GM19468 (cell line): ENCODE results near the gene TOP1.
A peak's percentile ranks its signal among the peaks of the same experiment; 100 is the strongest.

ENCODE experiments used
- ATAC-seq: cut with Tn5 transposase; IDR thresholded peaks from one replicate; pipeline ENCODE4 v1.9.1; 2021; ENCODE audit warnings: mild to moderate bottlenecking, moderate library complexity, moderate number of reproducible peaks; ENCODE audit not compliant: unreplicated experiment; ENCODE audit errors: extremely low read depth

The TOP1 gene

DNA sequence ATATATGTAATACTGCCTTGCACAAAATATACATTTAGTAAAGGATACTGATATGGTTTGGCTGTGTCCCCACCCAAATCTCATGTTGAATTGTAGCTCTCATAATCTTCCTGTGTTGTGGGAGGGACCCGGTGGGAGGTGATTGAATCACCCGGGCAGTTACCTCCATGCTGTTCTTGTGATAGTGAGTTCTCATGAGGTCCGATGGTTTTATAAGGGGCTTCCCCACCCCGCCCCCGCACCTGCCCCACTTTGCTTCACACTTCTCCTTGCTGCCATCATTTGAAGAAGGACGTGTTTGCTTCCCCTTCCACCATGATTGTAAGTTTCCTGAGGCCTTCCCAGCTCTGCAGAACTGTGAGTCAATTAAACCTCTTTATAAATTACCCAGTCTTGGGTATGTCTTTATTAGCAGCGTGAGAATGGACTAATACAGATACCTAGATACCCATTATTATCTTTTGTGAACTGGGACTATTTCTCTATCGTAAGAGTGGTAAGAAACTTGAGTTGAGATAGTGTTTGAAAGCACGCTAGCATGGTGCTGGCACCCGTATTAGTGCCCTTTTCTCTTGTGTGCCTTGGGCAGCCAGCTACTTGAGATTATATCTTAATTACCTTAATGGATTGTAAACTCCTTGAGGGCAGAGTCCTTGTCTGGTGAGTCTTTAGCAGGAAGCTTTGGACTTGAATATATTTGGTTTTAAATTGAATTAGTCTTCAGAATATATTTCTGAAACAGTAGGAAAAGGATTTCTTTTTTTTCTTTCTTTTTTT is 25.6 kb downstream of the TOP1 start:
- no peak for ATAC-seq

DNA sequence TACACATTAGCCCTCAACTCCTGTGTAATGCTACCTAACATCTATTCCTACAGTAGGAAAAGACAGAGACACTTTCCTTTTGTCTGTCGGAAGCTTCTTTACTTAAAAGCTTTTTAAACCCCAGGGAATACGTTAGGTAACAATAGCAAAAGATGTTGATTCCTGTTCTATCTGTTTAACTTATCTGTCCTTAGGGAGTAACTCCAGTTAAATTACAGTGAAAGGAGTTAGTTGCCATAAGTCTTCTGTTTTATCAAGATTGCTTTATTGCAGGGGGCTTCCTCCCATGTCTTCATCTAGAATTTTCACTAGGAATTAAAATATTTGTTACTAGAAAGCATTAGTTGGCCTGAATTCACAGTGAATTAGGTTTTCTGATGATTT is 26.2 kb downstream of the TOP1 start:
- ATAC-seq: no peak

DNA sequence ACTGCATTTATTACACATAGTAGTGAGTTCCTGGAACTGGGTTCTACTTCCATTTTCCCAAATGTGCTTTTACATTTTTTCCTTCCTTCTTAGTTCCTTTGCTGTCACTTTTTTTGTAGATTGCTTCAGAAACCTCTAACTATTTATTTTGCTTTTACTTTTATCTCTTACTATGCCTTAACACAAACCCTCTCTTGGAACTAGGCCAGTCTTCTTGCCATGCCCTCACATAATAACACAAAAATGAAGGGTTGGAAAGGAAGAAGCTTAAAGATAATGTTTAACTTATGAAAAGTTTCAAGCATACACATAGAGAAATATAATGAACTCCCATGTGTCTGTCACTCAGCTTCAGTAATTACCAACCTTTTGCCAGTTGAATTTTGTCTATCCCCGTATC is 27.1 kb downstream of the TOP1 start:
- no peak for ATAC-seq

DNA sequence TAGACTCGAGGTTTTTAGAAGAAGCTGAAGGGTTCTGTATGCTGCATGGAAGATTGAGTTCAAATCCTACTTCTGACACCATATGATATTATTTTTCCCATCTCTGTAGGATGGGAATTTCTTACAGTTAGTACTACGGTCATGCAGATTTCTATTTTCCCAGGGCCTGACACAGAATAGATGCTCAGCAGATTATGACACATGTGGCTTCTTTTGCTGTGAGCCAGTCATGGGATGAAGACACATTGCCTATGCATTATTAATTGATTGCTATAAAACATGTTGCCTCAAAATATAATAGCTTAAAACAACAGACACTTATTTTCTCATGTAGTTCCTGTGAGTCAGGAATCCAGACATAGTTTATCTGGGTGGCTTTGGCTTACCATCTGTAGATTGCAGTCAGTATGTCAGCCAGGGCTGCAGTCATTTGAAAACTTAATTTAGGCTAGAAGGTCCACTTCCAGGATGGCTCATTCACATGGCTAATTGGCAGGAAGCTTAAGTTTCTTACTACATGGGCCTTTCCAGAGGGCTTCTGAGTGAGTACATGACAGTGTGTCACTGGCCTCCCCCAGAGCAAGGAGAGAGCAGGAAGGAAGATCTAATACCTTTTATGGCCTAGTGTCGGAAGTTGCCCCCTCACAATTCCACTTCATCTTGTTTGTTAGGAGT is 29.5 kb downstream of the TOP1 start:
- ATAC-seq: no peak

DNA sequence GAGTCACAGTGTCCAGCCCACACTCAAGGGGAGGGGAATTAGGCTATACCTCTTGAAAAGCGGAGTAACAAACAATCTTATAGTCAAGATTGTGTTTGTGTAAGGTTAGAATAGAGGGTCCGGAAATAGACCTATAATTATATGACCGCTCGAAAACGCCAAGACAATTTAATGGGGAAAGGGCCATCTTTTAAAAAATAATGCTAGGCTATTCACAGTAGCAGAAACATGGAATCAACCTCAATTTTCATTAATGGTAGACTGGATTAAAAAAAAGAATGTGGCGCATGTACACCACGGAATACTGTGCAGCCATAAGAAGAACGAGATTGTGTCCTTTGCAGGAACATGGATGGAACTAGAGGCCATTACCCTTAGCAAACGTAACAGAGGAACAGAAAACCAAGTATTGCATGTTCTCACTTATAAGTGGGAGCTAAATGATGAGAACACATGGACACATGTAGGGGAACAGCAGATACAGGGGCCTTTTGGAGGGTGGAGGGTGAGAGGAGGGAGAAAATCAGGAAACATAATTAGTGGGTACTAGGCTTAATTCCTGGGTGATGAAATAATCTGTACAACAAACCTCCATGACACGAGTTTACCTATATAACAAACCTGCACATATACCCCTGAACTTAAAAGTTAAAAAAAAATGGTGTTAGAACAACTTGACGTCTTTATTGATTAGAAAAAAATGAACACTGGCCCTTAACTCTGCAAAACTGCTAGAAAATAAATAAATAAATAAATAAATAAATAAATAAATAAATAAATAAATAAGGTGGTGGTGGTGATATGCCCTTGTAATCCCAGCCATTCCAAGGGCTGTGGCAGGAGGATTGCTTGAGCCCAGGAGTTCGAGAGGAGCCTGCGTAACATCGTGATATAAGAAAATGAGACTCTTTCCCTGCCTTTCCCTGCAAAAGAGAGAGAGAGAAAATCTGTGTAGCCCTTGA is 30.3 kb downstream of the TOP1 start:
- no peak for ATAC-seq

DNA sequence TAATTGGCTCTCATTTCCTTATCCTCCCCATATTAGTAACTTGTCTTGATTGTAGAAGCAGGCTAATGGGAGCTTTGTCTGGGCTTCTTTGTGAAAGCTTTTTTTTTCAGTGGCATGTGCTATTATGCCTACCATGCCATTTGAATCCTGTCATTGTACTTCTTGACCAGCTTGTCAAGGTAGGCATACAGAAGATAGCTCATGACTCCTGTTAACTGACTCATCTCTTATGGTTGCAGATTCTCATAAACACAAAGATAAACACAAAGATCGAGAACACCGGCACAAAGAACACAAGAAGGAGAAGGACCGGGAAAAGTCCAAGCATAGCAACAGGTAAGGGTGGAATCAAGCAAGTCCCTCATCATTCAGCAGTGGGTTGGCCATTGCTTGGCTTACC is 32.5 kb downstream of the TOP1 start:
- no peak for ATAC-seq

DNA sequence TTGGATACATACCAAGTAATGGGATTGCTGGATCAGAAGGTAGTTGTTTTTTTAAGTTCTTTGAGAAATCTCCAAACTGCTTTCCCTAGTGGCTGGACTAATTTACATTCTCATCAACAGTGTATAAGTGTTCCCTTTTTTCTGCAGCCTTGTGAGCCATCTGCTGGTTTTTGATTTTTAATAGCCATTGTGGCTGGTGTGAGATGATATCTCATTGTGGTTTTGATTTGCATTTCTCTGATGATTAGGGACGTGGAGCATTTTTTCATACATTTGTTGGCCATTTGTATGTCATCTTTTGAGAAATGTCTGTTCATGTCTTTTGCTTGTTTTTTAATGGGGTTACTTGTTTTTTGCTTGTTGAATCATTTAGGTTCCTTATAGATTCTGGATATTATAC is 34.8 kb downstream of the TOP1 start:
- ATAC-seq: no peak

DNA sequence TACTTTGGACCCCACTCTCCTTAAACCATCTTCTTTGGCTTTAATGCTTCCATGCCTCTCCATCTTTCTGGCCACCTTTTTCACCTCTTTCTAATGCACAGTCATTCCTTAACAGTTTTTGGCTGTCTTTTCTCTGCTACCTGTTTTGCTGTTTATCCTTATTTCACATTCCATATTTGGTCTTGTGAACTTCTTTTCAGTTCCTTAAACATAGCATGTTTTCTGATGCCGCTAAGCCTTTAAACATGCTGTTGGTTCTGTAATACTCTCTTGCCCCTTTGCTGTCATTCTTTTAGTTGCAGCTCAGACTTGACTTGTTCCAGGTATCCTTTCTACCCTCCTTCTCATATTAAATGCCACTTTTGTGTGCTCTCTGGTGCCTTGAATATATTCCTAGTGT is 35.8 kb downstream of the TOP1 start:
- ATAC-seq: peak; percentile 49

DNA sequence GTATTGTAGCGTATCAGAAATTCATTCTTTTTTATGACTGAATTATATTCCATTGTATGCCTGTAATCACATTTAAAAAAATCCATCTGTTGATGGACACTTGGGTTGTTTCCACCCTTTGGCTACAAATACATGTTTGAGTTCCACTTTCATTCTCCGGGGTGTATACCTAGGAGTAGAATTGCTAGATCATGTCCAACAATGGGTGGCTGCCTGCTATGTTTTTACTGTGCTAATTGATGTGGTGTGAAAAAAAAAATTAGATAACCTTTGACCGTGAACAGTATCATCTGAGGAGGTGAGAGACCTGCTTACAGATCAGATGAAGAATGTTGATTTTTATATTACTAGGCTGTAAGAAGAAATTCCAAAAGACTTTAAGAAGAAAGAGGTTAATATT is 37.1 kb downstream of the TOP1 start:
- ATAC-seq: no peak

DNA sequence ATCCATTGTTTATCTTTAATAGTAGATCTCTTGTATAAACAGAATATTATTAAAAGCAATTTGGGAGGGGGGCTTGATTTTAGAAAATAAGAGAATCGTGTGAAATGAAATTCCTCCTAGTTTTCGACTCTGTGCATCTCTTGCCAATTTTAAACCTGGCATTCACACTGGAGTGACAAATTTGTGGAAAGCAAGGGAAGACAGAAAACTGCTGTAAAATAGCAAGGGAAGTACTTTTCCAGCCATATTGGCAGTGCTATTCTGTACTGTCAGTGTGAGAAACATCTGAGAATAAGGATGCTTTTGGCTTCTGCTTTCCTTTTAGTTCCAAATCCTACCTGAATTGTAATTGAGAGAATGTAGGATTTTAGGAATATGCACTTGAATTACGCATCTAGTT is 40.2 kb downstream of the TOP1 start:
- no peak for ATAC-seq

DNA sequence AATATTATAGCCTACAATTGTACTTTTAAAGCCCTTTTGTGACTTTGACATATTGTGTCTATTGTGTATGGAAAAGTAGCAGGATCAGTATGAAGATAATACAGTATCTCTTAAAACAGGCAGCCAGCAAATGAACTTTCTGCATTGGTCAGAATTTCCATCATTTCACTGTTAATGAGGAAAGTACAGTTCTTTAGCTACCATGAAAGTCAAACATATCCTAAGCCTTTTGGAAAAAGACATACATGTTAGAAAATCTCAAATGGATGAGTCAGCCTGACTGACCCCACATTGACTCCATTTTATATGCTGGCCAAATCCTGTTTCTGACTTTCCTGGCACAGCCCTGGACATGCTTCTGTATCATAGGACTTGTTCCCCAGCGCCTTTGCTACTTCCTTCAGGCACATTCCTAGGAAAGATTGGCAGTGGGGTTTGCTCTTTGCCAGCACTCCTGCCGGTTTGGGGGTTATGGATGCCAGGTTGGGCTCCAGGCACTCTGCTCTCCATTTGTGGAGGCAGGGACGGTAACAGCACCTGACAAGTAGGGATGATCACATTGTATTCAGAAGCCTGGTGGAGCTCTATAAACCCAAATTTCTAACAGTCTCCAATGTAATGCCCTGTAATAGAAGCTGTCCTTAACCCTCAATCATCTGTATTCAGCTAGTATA is 43.7 kb downstream of the TOP1 start:
- ATAC-seq: no peak

DNA sequence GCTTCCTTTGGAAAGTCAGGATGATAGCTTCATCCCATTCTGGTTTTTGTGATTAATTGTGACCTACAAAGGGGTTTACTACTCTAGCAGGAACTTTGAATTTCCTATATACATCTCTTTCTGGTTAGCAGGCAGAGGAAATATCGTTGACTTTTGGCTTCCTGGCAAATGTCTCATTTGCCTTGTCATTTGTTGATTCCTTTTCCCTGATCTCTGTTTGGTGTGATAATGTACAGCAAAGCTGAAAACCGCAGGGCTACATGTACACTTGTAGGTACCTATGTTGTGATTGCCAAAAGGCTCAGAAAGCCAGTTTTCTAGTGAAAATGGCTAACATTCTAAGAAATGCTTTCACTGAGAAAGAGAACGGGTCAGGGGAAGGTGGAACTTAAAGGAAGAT is 44.3 kb downstream of the TOP1 start:
- no peak for ATAC-seq

DNA sequence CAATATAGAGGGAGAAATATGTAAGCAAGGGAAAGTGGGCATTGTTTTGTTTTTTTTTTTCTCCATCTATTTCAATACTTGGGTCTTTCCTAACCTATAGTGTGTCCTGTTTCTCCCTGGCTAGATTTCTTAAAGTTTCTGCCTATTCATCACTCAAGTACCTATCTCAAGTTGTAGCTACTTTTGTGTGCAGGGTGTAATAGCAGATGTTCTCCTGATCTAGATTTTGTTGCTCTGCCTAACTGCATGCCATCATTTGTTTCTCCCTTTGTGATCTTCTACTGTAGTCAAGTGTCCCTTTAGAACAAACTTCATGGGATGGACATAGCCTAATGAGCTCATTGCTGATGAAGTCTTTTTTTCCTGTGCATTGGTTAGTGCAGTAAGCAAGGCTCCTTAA is 45.8 kb downstream of the TOP1 start:
- ATAC-seq: no peak

DNA sequence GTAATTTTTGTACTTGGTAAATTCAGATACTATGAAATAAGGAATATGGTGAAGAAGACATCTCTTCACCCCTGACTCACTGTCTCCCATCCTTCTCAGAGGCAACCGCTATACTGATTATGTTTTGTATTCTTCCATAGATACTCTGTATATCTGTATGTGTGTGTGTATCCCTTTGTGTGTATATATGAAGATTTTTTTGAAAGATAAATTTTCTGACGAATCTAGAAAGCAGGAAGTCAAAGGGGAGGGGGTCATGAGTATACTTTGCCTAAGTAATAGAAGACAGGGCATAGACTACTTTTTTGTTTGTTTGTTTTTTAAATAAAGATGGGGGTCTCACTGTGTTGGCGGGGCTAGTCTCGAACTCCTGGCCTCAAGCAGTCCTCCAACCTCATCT is 48.2 kb downstream of the TOP1 start:
- ATAC-seq: no peak

DNA sequence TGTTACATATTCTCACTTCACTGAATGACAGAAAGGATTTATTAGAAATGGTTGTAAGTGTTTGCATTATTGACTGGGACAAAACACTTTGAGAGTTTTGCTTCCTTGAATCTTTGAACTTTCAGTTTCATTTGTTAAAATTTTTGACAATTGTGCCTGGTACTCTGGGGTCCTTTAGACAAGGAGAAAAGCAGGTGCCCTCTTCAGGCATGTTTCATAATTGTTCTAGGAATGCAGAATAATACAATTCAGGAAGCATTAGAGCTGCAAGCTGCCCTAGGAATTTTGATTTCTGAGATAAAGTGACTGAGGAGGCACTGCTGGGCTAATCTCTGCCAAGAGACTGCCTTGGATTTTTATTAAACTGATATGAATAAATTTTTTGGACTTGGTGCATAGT is 49.7 kb downstream of the TOP1 start:
- ATAC-seq: no peak

DNA sequence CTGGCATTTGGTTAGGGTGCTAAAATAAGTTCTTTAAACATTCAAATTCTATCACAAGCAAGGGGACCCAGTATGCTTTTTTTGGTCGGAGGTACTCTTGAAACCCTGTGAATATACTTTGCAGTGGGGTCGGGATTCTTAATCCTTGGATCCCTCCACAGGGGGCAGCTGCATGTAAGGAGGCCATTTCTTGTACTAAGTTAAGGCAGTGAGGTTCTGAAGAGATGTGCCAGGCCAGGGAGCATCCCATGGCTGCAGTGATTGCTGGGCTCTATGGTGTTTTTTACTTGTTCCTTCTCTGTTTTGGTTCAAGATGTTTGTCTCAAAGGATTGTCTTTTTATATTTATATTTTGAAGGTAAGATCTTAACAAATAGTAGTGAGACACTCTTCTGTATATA is 50.4 kb downstream of the TOP1 start:
- no peak for ATAC-seq

DNA sequence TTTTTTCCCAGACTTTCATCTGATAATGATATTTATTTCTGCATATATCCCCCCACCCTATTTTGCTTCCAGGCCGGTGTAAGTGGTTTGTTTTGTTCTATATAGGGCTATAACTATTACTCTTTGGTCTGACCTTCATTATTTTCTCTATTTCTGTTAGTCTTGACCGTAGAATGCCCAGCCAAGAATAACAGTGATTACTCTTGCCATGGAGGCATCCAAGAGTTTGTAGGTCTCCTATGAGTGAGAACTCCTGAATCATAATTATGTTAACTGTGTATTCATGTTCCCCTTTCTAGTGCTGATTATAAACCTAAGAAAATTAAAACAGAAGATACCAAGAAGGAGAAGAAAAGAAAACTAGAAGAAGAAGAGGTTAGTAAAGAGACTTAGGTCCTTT is 52.2 kb downstream of the TOP1 start:
- no peak for ATAC-seq

DNA sequence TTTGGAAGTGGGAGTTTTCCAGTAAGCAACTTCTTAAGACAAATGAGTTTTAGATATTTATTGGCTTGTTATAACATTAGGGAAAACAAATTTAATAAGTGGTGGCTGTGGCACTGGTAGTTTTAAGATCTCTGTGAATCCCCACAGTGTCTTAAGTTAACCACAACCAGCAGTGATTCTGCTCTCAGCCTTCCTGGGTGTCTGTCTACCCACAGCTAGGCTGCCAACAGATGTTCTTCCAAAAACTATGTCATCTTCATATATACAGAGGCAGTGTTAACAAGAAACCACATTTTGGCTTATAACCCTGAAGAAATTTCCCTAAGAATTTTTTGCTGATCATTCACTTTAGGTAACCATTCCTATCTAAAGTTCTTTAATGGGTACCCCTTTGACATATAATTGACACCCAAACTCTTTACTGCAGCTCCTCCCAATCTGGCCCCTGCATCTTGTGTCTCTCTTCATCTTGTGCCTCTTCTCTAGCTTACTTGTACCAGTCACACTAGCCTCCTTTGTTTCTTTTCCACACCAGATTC is 52.7 kb downstream of the TOP1 start:
- no peak for ATAC-seq

DNA sequence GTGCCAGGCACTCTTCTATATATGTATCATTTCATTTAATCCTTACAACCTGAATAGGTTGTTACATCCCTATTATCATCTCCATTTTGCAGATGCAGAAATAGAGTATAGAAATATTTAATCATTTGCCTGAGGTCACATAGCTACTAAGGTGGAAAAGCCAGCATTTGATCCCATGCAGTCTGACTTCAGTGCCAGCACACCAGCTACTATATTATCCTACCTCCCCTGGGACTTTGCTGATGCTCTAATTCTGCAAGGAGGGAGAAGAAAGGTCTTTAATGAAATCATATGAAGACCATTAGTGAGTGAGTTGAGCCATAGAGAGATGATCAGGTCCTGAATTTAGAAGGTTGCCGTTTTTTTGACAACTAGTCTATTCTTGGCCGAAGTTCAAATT is 53.7 kb downstream of the TOP1 start:
- ATAC-seq: no peak

DNA sequence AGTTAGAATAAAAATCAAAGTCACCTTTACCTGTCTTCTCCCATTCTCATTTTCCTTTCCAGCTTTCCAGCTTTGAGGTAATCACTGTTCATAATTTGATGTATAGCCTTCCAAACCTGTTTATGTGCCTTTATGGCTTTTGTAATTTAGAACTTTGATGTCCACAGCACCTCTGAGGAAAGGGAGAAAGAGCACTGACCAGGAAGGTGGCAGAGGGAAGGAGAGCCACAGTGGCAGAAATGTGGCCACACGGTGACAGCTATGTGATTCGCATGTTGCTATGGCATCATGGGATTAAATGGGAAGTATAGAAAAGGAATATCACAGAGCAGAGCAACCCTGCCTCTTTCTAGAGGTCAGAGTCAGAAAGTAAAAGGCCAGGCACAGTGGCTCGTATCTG is 57.0 kb downstream of the TOP1 start:
- no peak for ATAC-seq
